DLD1 (cell line): ENCODE measurements around the gene ACOT13.
"Not testable (repeated sequence)": the region's sequence is repeated elsewhere in the genome, so short reads cannot be mapped to it uniquely, and the experiment has no call there.

Experiments
- in situ Hi-C: cut with HindIII; loops from 2 replicates; pipeline ENCODE4 v1.10.0; 2017; ENCODE audit warnings: low sequenced_read_pairs

The ACOT13 gene

GRCh38 chr6:24691550-24691949 lies 24.7 kb downstream of the ACOT13 start:
- in situ Hi-C loops: no loop called here

GRCh38 chr6:24692003-24692402 lies 25.1 kb downstream of the ACOT13 start:
- in situ Hi-C loops: no loop called here

GRCh38 chr6:24692415-24692814 lies 25.5 kb downstream of the ACOT13 start:
- in situ Hi-C loops: no loop called here

- in situ Hi-C loops: no loop called here
Observed at GRCh38 chr6:24692848-24693592, 26.1 kb downstream of the ACOT13 start.

- in situ Hi-C loops: no loop called here
Observed at GRCh38 chr6:24694198-24694597, 27.3 kb downstream of the ACOT13 start.

- in situ Hi-C loops: not testable (repeated sequence)
Observed at GRCh38 chr6:24695635-24696034, 28.8 kb downstream of the ACOT13 start.

GRCh38 chr6:24696097-24696496 lies 29.2 kb downstream of the ACOT13 start:
- in situ Hi-C loops: no loop called here

GRCh38 chr6:24699521-24700359 lies 32.9 kb downstream of the ACOT13 start:
- in situ Hi-C loops: no loop called here

GRCh38 chr6:24702720-24703282 lies 35.9 kb downstream of the ACOT13 start:
- in situ Hi-C loops: no loop called here

- in situ Hi-C loops: no loop called here
Observed at GRCh38 chr6:24704468-24704867, 37.6 kb downstream of the ACOT13 start.

GRCh38 chr6:24708612-24709011 lies 41.7 kb downstream of the ACOT13 start:
- in situ Hi-C loops: no loop called here

GRCh38 chr6:24709014-24709711 lies 42.3 kb downstream of the ACOT13 start:
- in situ Hi-C loops: no loop called here

- in situ Hi-C loops: no loop called here
Observed at GRCh38 chr6:24710519-24711303, 43.8 kb downstream of the ACOT13 start.

GRCh38 chr6:24716602-24717148 lies 49.8 kb downstream of the ACOT13 start:
- in situ Hi-C loops: not testable (repeated sequence)

GRCh38 chr6:24718449-24719124 lies 51.7 kb downstream of the ACOT13 start:
- in situ Hi-C loops: no loop called here

- in situ Hi-C loops: no loop called here
Observed at GRCh38 chr6:24719125-24719971, 52.5 kb downstream of the ACOT13 start, which contains the start of gene C6orf62. Gene C6orf62, minus strand, starts transcription at chr6:24719154. Its CDS starts 486 bp downstream, at chr6:24718668.

GRCh38 chr6:24720131-24720603 lies 53.3 kb downstream of the ACOT13 start:
- in situ Hi-C loops: no loop called here
